Measurements from ENCODE around the gene PEAR1. TPM values are rescaled to one million over a fixed set of nuclear protein-coding genes. Genes with fewer than 3 reads are reported as not detected.

Gene PEAR1
- total RNA-seq, 2 donors from 2014 or later = 0.07 TPM; not detected in 1

GRCh38 chr1:156912310-156912709 is 18.8 kb downstream of the PEAR1 start:
- Mint-ChIP-seq H3K27me3 (ENCODE audit: low read depth) (peaks cover 24% of the 10 kb centered on the region), H3K36me3 (ENCODE audit: insufficient read depth in 2 of 2) (no peaks in the 10 kb centered on the region), H3K27ac (no peak overlapping the region), H3K4me3 (no peak overlapping the region), H3K9me3 (no peaks in the 10 kb centered on the region), H3K4me1 (ENCODE audit: low read depth) (no peaks in the 10 kb centered on the region)
- ATAC-seq (replicated peaks in 1 of 2) = no peak
- no peak for DNase-seq

GRCh38 chr1:156912861-156913808 is 19.6 kb downstream of the PEAR1 start:
- Mint-ChIP-seq H3K27ac (no peak overlapping the region), H3K27me3 (ENCODE audit: low read depth) (peaks cover 25% of the 10 kb centered on the region), H3K4me1 (ENCODE audit: low read depth) (no peaks in the 10 kb centered on the region), H3K9me3 (no peaks in the 10 kb centered on the region), H3K36me3 (ENCODE audit: insufficient read depth in 2 of 2) (no peaks in the 10 kb centered on the region), H3K4me3 (no peak overlapping the region)
- no peak for ATAC-seq (replicated peaks in 1 of 2)
- DNase-seq = no peak

- Mint-ChIP-seq H3K27me3 (ENCODE audit: low read depth) (peaks cover 33% of the 10 kb centered on the region), H3K27ac (no peak overlapping the region), H3K9me3 (no peaks in the 10 kb centered on the region), H3K4me3 (no peak overlapping the region), H3K4me1 (ENCODE audit: low read depth) (no peaks in the 10 kb centered on the region), H3K36me3 (ENCODE audit: insufficient read depth in 2 of 2) (no peaks in the 10 kb centered on the region)
- DNase-seq = no peak
- ATAC-seq (replicated peaks in 1 of 2) = no peak
These were observed 20.4 kb downstream of the PEAR1 start for GRCh38 chr1:156913809-156914387.

- no peak overlapping the region for H3K4me3 Mint-ChIP-seq
- no peak overlapping the region for H3K27ac Mint-ChIP-seq
- H3K36me3 Mint-ChIP-seq (ENCODE audit: insufficient read depth in 2 of 2) = no peaks in the 10 kb centered on the region
- no peaks in the 10 kb centered on the region for H3K9me3 Mint-ChIP-seq
- H3K27me3 Mint-ChIP-seq (ENCODE audit: low read depth) = peaks cover 38% of the 10 kb centered on the region
- DNase-seq = no peak
- H3K4me1 Mint-ChIP-seq (ENCODE audit: low read depth) = no peaks in the 10 kb centered on the region
- peak in 1 of 2 donors; percentile 25 for ATAC-seq (replicated peaks in 1 of 2)
These were observed 20.9 kb downstream of the PEAR1 start for GRCh38 chr1:156914440-156914856.

GRCh38 chr1:156920233-156921052 is 26.9 kb downstream of the PEAR1 start, which contains the start of gene LRRC71:
Gene LRRC71, plus strand, starts transcription at chr1:156920632. Its CDS starts 172 bp downstream, at chr1:156920804.
- DNase-seq = peak; percentile 86 to 88
- Mint-ChIP-seq H3K27ac (no peak within 1 kb of the TSS), H3K4me3 (peak within 1 kb of the TSS; percentile 61 to 66), H3K27me3 (ENCODE audit: low read depth) (peaks cover 67% of the 10 kb centered on the region), H3K36me3 (ENCODE audit: insufficient read depth in 2 of 2) (peaks cover 0 to 1% of the 10 kb centered on the region in 2 donors), H3K9me3 (no peaks in the 10 kb centered on the region), H3K4me1 (ENCODE audit: low read depth) (peaks cover 11% of the 10 kb centered on the region)
- ATAC-seq (replicated peaks in 1 of 2) = peak; percentile 89 to 93

- peaks cover 0 to 1% of the 10 kb centered on the region in 2 donors for H3K36me3 Mint-ChIP-seq (ENCODE audit: insufficient read depth in 2 of 2)
- H3K27ac Mint-ChIP-seq = no peak overlapping the region
- peaks cover 17% of the 10 kb centered on the region for H3K4me1 Mint-ChIP-seq (ENCODE audit: low read depth)
- H3K27me3 Mint-ChIP-seq (ENCODE audit: low read depth) = peaks cover 68% of the 10 kb centered on the region
- ATAC-seq (replicated peaks in 1 of 2) (no peak), DNase-seq (no peak)
- no peaks in the 10 kb centered on the region for H3K9me3 Mint-ChIP-seq
- peak overlapping the region; percentile 61 to 66 for H3K4me3 Mint-ChIP-seq
These were observed 27.6 kb downstream of the PEAR1 start for GRCh38 chr1:156921053-156921529.

GRCh38 chr1:156922986-156923669 is 29.6 kb downstream of the PEAR1 start:
- ATAC-seq (replicated peaks in 1 of 2) (no peak), DNase-seq (no peak)
- Mint-ChIP-seq H3K4me1 (ENCODE audit: low read depth) (peaks cover 29% of the 10 kb centered on the region), H3K27ac (no peak overlapping the region), H3K9me3 (no peaks in the 10 kb centered on the region), H3K27me3 (ENCODE audit: low read depth) (peaks cover 86% of the 10 kb centered on the region), H3K4me3 (peak overlapping the region; percentile 32 to 56), H3K36me3 (ENCODE audit: insufficient read depth in 2 of 2) (peaks cover 0 to 1% of the 10 kb centered on the region in 2 donors)

GRCh38 chr1:156923670-156924477 is 30.4 kb downstream of the PEAR1 start:
- ATAC-seq (replicated peaks in 1 of 2) (no peak), DNase-seq (no peak)
- Mint-ChIP-seq H3K27ac (no peak overlapping the region), H3K9me3 (no peaks in the 10 kb centered on the region), H3K27me3 (ENCODE audit: low read depth) (peaks cover 86% of the 10 kb centered on the region), H3K4me1 (ENCODE audit: low read depth) (peaks cover 32% of the 10 kb centered on the region), H3K4me3 (no peak overlapping the region), H3K36me3 (ENCODE audit: insufficient read depth in 2 of 2) (peaks cover 0 to 1% of the 10 kb centered on the region in 2 donors)

GRCh38 chr1:156924478-156925153 is 31.1 kb downstream of the PEAR1 start:
- Mint-ChIP-seq H3K36me3 (ENCODE audit: insufficient read depth in 2 of 2) (peaks cover 0 to 1% of the 10 kb centered on the region in 2 donors), H3K27ac (no peak overlapping the region), H3K4me3 (no peak overlapping the region), H3K9me3 (no peaks in the 10 kb centered on the region), H3K4me1 (ENCODE audit: low read depth) (peaks cover 32% of the 10 kb centered on the region), H3K27me3 (ENCODE audit: low read depth) (peaks cover 87% of the 10 kb centered on the region)
- ATAC-seq (replicated peaks in 1 of 2) (no peak), DNase-seq (no peak)

GRCh38 chr1:156925154-156926010 is 31.9 kb downstream of the PEAR1 start:
- no peak overlapping the region for H3K27ac Mint-ChIP-seq
- peak overlapping the region in 1 of 2 donors; percentile 8 for H3K4me3 Mint-ChIP-seq
- H3K4me1 Mint-ChIP-seq (ENCODE audit: low read depth) = peaks cover 32% of the 10 kb centered on the region
- H3K9me3 Mint-ChIP-seq = no peaks in the 10 kb centered on the region
- H3K36me3 Mint-ChIP-seq (ENCODE audit: insufficient read depth in 2 of 2) = peaks cover 0 to 1% of the 10 kb centered on the region in 2 donors
- ATAC-seq (replicated peaks in 1 of 2) (no peak), DNase-seq (no peak)
- H3K27me3 Mint-ChIP-seq (ENCODE audit: low read depth) = peaks cover 95% of the 10 kb centered on the region

Data from activated T-cell treated with anti-CD3 and anti-CD28 coated beads, Interleukin-2, amount 50 U/mL, for 72 hours (primary cell).